Panc1 (cell line): ENCODE results near the gene SMTN. TPM values are rescaled to one million over a fixed set of nuclear protein-coding genes. Genes with fewer than 3 reads are reported as not detected.

Experiments
- ATAC-seq: fragments of 200-7000 bp; cut with Tn5 transposase; 2 replicates; pipeline ENCODE4 v1.9.1; 2020; ENCODE audit warnings: mild to moderate bottlenecking, moderate library complexity
- BruUV-seq: library from RNA; stranded (reverse); fragments of 400-500 nt; replicated peaks from 2 replicates; lab custom pipeline; 2021; lab: Mats Ljungman, UMichigan
- CTCF ChIA-PET: fragments of 300-600 bp; sonication (Branson Sonifier 250); formaldehyde crosslinking; loops from one replicate; lab custom pipeline; 2022; ENCODE audit warnings: antibody characterized with exemption; lab: Charles Lee
- POLR2A ChIA-PET: fragments of 300-600 bp; sonication (Branson Sonifier 250); formaldehyde crosslinking; loops from one replicate; lab custom pipeline; 2022; ENCODE audit warnings: antibody characterized with exemption; lab: Charles Lee
- DNase-seq: peaks from one replicate; pipeline ENCODE4 v3.0.0-alpha.2; 2010; ENCODE audit warnings: low read depth, low spot score
- H3K27ac ChIP-seq: 2 replicates; pipeline ENCODE4 v1.5.1; 2011; ENCODE audit warnings: mild to moderate bottlenecking, low read length, inconsistent platforms
- H3K27me3 ChIP-seq: fragments of 200-500 bp; sonication (Bioruptor generic); 2 replicates; pipeline ENCODE4 v1.6.0; 2014; ENCODE audit warnings: low read length, inconsistent platforms; ENCODE audit not compliant: control insufficient read depth, insufficient read depth
- H3K36me3 ChIP-seq: fragments of 200-500 bp; sonication (Bioruptor generic); 2 replicates; pipeline ENCODE4 v1.5.1; 2014; ENCODE audit warnings: inconsistent platforms, mild to moderate bottlenecking, low read length, moderate library complexity; ENCODE audit not compliant: control insufficient read depth, insufficient read depth
- H3K4me1 ChIP-seq: 2 replicates; pipeline ENCODE4 v1.5.1; 2011; ENCODE audit warnings: inconsistent platforms, mild to moderate bottlenecking, low read length, moderate library complexity; ENCODE audit not compliant: control insufficient read depth, insufficient read depth
- H3K4me3 ChIP-seq, 2 experiments: 2 replicates each; pipeline ENCODE4 v1.5.1; 2011 to 2012; ENCODE audit warnings: low read depth in 2 of 2, low read length in 2 of 2, mild to moderate bottlenecking in 2 of 2, inconsistent platforms in 1 of 2, moderate library complexity in 1 of 2
- H3K9me3 ChIP-seq: fragments of 200-500 bp; sonication (Bioruptor generic); 2 replicates; pipeline ENCODE4 v1.5.1; 2014; ENCODE audit warnings: low read depth, mild to moderate bottlenecking, inconsistent platforms, low read length, moderate library complexity; ENCODE audit not compliant: control insufficient read depth, insufficient read depth
- POLR2AphosphoS5 ChIP-seq: IDR thresholded peaks from 2 replicates; pipeline ENCODE4 v1.6.1; 2012; ENCODE audit warnings: mild to moderate bottlenecking, low read depth, low read length, moderate library complexity
- SIN3A ChIP-seq: IDR thresholded peaks from 2 replicates; pipeline ENCODE4 v1.6.1; 2012; ENCODE audit warnings: low read depth, mild to moderate bottlenecking, low read length, moderate library complexity, borderline replicate concordance; ENCODE audit not compliant: insufficient read depth
- TCF7L2 ChIP-seq: IDR thresholded peaks from 2 replicates; pipeline ENCODE4 v1.6.1; 2011; ENCODE audit warnings: mild to moderate bottlenecking, low read depth, low read length, inconsistent platforms
- in situ Hi-C: cut with HindIII; loops from 2 replicates; pipeline ENCODE4 v1.10.0; 2016; ENCODE audit warnings: low sequenced_read_pairs, low pct_unique_long_range_greater_than_20kb
- intact Hi-C: fragments of 100-400 bp; cut with micrococcal nuclease; formaldehyde crosslinking; loops from one replicate; pipeline ENCODE4 v1.10.0; 2022; ENCODE audit not compliant: unreplicated experiment
- total RNA-seq: library from RNA; stranded (reverse); gene quantifications from one replicate; pipeline ENCODE4 v1.2.1, GENCODE V29; 2021; ENCODE audit not compliant: unreplicated experiment
- TF ChIP-seq, protein P1 (sequence below), 2 experiments: IDR thresholded peaks; 2 replicates each; pipeline ENCODE4 v1.6.1; 2011 to 2012; ENCODE audit warnings: low read depth in 2 of 2, control low read depth in 1 of 2, low read length in 1 of 2, mild to moderate bottlenecking in 1 of 2, moderate library complexity in 1 of 2; ENCODE audit not compliant: insufficient read depth in 1 of 2
- TF ChIP-seq, protein P2 (sequence below): fragments of 450-650 bp; IDR thresholded peaks from 2 replicates; pipeline ENCODE4 v1.5.1; 2017; ENCODE audit warnings: mild to moderate bottlenecking

SMTN gene
- total RNA-seq, 1 experiment from 2014 or later: 71.7 TPM

GRCh38 chr22:31087744-31088215 is 6.7 kb downstream of the SMTN start:
- peaks cover 10% of the 10 kb centered on the region for H3K4me1 ChIP-seq
- in situ Hi-C loops: no loop called here
- TF ChIP-seq POLR2AphosphoS5 (no peak), SIN3A (no peak), TCF7L2 (no peak)
- TF ChIP-seq, protein P1, sequence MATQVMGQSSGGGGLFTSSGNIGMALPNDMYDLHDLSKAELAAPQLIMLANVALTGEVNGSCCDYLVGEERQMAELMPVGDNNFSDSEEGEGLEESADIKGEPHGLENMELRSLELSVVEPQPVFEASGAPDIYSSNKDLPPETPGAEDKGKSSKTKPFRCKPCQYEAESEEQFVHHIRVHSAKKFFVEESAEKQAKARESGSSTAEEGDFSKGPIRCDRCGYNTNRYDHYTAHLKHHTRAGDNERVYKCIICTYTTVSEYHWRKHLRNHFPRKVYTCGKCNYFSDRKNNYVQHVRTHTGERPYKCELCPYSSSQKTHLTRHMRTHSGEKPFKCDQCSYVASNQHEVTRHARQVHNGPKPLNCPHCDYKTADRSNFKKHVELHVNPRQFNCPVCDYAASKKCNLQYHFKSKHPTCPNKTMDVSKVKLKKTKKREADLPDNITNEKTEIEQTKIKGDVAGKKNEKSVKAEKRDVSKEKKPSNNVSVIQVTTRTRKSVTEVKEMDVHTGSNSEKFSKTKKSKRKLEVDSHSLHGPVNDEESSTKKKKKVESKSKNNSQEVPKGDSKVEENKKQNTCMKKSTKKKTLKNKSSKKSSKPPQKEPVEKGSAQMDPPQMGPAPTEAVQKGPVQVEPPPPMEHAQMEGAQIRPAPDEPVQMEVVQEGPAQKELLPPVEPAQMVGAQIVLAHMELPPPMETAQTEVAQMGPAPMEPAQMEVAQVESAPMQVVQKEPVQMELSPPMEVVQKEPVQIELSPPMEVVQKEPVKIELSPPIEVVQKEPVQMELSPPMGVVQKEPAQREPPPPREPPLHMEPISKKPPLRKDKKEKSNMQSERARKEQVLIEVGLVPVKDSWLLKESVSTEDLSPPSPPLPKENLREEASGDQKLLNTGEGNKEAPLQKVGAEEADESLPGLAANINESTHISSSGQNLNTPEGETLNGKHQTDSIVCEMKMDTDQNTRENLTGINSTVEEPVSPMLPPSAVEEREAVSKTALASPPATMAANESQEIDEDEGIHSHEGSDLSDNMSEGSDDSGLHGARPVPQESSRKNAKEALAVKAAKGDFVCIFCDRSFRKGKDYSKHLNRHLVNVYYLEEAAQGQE (IDR thresholded peaks at IDR 0.05; ENCODE audit: insufficient read depth in 1 of 2, low read depth in 2 of 2, low read length in 1 of 2): no peak
- TF ChIP-seq, protein P2, sequence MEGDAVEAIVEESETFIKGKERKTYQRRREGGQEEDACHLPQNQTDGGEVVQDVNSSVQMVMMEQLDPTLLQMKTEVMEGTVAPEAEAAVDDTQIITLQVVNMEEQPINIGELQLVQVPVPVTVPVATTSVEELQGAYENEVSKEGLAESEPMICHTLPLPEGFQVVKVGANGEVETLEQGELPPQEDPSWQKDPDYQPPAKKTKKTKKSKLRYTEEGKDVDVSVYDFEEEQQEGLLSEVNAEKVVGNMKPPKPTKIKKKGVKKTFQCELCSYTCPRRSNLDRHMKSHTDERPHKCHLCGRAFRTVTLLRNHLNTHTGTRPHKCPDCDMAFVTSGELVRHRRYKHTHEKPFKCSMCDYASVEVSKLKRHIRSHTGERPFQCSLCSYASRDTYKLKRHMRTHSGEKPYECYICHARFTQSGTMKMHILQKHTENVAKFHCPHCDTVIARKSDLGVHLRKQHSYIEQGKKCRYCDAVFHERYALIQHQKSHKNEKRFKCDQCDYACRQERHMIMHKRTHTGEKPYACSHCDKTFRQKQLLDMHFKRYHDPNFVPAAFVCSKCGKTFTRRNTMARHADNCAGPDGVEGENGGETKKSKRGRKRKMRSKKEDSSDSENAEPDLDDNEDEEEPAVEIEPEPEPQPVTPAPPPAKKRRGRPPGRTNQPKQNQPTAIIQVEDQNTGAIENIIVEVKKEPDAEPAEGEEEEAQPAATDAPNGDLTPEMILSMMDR: no peak
- no TSS peak for BruUV-seq
- H3K4me3 ChIP-seq: no peak overlapping the region
- no peak overlapping the region for H3K27ac ChIP-seq
- ATAC-seq (no peak), DNase-seq (no peak)
- no peaks in the 10 kb centered on the region for H3K27me3 ChIP-seq
- no peaks in the 10 kb centered on the region for H3K36me3 ChIP-seq
- intact Hi-C loops: no loop called here
- ChIA-PET CTCF (interaction anchor here (0.5 kb wide), 1 partner anchor 14 kb away, joined by 4 read pairs; no protein-coding TSS in a partner anchor), POLR2A (no interaction called here)
- H3K9me3 ChIP-seq: no peaks in the 10 kb centered on the region

GRCh38 chr22:31088233-31088986 is 7.3 kb downstream of the SMTN start:
- Histone ChIP-seq H3K27me3 (no peaks in the 10 kb centered on the region), H3K4me3 (no peak overlapping the region), H3K36me3 (no peaks in the 10 kb centered on the region), H3K4me1 (peaks cover 7% of the 10 kb centered on the region), H3K27ac (no peak overlapping the region), H3K9me3 (no peaks in the 10 kb centered on the region)
- POLR2A ChIA-PET: no interaction called here
- CTCF ChIA-PET: interaction anchor here (0.5 to 0.7 kb wide), 2 partner anchors 13 to 83 kb away, joined by 3 to 4 read pairs; no protein-coding TSS in a partner anchor
- intact Hi-C loops (no loop called here), in situ Hi-C loops (no loop called here)
- TF ChIP-seq, protein P2: no peak
- TF ChIP-seq SIN3A: no peak
- TF ChIP-seq, protein P1 (IDR thresholded peaks at IDR 0.05; ENCODE audit: insufficient read depth in 1 of 2, low read depth in 2 of 2, low read length in 1 of 2): no peak
- no TSS peak for BruUV-seq
- no peak for DNase-seq
- no peak for ATAC-seq
